CD4-positive, alpha-beta T cell treated with Interleukin-10 for 1 hour (primary cell): ENCODE data around the gene FOLR1.
A peak's percentile ranks its signal among the peaks of the same experiment; 100 is the strongest.
"Not testable (repeated sequence)": the region's sequence is repeated elsewhere in the genome, so short reads cannot be mapped to it uniquely, and the experiment has no call there.

ENCODE experiments used
- DNase-seq: peaks from one replicate; pipeline ENCODE4 v3.0.0-alpha.2; 2020

The FOLR1 gene

DNA sequence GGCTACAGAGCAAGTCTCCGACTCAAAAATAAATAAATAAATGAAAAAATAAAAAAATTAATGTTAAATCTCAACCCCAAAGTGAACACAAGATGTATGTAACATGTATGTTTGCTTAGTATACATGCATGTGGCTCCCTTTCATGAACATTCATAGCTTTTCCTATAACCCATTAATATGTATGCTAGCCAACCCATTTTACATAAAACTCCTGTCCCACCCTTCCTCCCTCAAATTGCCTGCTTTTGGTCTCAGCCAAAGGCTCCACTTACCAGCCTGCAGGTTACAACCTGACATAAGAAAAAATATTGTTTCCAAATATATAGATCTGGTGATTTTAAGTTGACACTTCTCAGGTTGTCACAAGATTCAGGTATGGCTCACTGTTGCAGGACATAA lies 3.7 kb upstream of the FOLR1 start:
- DNase-seq, result no peak

GRCh38 chr11:72189455-72190250 lies 2.3 kb upstream of the FOLR1 start:
- DNase-seq, result no peak

DNA sequence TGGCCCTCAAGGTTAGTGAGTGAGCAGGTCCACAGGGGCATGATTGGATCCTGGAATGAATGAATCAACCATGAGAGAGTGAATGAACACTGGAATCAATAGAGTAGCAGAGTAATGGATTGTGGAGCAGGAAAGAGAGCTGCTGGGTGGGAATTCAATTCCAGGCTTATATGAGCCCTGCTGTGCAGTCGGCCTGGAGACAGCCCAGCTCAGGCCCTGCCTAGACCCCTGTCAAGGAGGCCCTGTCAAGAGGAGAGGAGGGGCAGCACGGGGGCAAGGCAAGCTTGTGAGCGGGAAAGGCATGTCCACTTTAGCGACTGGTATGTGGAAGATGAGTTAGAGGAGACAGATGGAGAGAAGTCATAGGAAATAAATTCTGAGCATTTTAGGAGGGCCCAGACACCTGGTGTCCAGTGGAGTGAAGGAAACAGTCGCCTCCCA lies 1.3 kb upstream of the FOLR1 start:
- DNase-seq, result no peak

GRCh38 chr11:72195518-72196270 lies 3.8 kb downstream of the FOLR1 start:
- DNase-seq, result no peak

DNA sequence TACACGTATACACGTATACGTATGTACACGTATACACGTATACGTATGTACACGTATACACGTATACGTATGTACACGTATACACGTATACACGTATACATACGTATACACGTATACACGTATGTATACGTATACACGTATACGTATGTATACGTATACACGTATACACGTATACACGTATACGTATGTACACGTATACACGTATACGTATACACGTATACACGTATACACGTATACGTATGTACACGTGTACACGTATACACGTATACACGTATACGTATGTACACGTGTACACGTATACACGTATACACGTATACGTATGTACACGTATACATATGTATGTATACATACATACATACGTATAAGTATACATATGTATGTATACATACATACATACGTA lies 9.5 kb downstream of the FOLR1 start:
- DNase-seq, result not testable (repeated sequence)

DNA sequence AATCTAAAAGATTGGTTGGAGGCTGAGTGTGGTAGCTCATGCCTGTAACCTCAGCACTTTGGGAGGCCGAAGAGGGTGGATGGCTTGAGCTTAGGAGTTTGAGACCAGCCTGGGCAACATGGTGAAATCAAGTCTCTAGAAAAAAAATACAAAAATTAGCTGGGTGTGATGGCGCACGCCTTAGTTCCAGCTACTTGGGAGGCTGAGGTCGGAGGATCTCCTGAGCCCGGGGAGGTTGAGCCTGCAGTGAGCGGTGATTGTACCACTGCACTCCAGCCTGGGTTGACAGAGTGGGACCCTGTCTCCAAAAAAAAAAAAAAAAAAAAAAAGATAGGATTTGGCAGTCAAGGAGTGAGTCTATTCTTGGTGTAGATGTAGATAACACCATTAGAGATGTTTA lies 10.6 kb downstream of the FOLR1 start:
- DNase-seq, result no peak

DNA sequence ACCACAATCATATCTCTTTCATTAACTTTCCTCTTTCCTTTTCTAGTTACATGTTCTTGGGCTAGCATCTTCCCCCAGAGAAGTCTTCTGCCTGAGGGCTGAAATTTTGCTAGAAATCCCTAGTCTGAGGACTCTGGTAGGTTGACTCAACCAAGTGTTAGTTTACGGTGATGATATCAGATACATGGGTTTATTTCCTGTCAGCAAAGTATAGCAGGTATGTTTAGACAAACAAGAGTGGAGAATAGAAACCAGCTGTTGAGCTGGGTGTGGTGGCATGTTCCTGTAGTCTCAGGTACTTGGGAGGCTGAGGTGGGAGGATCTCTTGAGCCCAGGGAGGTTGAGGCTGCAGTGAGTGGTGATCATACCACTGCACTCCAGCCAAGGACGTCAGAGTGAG lies 11.2 kb downstream of the FOLR1 start:
- DNase-seq, result no peak

GRCh38 chr11:72204886-72205285 lies 12.9 kb downstream of the FOLR1 start:
- no peak for DNase-seq

DNA sequence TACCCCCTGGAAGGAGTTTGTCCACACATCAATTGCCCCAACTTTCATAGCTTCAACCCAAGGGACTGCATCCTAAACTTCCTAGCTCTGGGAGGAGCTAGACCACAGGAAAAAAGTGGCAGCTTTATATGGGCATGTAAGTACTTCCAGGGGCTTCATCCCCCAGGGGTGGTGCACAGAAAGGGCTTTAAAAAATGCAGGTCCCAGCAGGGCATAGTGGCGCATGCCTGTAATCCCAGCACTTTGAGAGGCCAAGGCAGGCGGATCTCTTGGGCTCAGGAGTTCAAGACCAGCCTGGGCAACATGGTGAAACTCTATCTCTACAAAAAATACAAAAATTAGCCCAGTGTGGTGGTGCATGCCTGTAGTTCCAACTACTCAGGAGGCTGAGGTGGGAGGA lies 14.9 kb downstream of the FOLR1 start:
- DNase-seq, result not testable (repeated sequence)

GRCh38 chr11:72208281-72208680 lies 16.3 kb downstream of the FOLR1 start:
- no peak for DNase-seq

- no peak for DNase-seq
Observed at GRCh38 chr11:72209101-72209500, 17.2 kb downstream of the FOLR1 start.

- no peak for DNase-seq
Observed at GRCh38 chr11:72216638-72217037, 24.7 kb downstream of the FOLR1 start, which contains the start of gene FOLR2. Gene FOLR2, plus strand, starts transcription at chr11:72216794. Its CDS starts 1,791 bp downstream, at chr11:72218585.

GRCh38 chr11:72217841-72218240 lies 25.9 kb downstream of the FOLR1 start:
- no peak for DNase-seq

DNA sequence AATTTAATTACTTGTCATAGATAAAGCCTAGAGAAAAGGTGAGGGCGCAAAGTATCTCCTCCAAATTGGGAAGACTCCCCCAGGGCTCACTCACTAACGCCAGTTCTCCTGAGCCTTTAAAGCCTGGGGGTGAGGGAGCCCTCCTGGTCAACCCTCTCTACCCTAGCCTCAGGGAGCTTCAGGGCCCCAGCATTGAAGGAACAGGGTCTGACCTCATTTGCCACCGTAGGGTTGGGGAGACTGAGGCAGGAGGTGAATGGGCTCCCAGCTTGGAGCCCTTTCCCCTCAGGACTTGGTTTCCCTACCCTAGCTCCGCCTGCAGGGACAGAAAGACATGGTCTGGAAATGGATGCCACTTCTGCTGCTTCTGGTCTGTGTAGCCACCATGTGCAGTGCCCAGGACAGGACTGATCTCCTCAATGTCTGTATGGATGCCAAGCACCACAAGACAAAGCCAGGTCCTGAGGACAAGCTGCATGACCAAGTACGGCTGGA lies 26.4 kb downstream of the FOLR1 start:
- no peak for DNase-seq

- DNase-seq, result no peak
Observed at GRCh38 chr11:72220696-72221363, 28.9 kb downstream of the FOLR1 start.

GRCh38 chr11:72221386-72222075 lies 29.6 kb downstream of the FOLR1 start:
- no peak for DNase-seq

DNA sequence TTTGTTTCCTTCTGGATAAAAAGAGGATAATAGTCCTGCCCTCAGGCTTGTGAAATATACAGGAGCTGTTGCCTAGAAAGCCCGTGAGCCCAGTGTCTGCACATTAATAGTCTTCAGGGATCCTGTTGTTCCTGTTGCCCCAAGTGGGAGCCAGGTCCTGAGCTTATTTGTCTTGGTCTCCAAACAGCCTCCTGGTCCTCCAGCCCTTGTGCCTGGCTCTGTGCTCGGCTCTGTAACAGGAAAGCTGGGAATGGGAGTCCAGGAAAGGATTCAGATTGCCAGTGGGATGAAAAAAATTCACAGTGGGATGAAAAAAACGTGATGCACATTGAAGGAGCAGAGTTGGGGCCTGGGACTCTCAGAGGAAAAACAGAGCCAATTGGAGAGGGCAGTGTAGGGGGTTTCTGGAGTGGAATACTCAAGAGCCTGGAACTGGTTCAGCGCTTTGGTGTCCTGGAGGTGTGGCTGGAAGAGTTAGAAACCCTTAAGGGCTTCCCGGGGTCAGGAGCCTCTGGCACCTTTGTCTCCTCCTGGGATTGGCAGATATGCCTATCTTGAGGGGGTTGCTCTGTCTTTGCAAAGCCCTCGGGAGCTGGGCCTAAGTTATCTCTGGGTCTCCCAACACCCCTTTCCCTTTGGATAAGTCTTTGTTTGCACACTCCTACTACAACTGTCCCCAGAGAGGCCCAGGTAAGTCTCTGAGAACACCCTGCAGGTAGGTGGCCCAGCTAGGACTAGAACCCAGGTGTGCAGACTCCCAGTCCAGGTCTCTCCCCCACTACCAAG lies 30.4 kb downstream of the FOLR1 start:
- DNase-seq, result no peak

DNA sequence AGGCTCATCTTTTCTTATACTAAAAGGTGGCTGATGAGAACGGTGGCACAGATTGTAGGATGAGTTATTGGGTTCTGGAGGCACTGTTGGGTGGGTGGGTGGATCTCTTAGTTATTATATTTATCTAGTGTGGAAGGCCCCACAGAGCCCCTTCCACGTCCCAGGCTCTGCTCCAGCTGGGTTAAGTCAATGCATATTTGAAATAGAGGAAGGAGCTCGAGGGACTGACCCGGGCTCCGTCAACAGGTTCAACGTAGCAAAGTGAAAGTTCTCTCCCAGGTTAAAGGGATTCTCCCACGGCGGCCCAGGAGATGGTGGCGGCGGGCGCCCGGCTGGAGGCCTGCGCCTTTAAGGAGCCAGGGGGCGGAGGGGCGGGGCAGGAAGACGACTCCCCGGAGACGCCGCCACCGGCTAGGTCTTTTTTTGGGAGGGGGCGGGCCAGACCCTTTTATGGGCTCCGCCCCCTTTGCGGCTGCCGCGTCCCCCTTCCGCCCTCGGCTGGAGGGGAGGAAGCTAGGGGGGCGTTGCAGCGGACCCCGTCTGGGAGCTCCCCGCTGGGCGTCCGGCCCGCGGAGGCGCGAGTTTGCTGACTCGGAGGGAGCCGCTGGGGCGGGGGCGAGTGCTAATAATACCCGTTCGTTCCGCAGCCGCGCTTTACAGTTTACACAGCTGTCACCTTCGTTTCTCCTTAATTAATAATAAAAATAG lies 31.1 kb downstream of the FOLR1 start:
- DNase-seq, result peak; percentile 95

GRCh38 chr11:72223615-72224563 lies 31.9 kb downstream of the FOLR1 start:
- peak; percentile 60 for DNase-seq
